Thyroid gland (tissue), 4 donors: ENCODE measurements around the gene IL1R1. TPM values are rescaled to one million over a fixed set of nuclear protein-coding genes. Genes with fewer than 3 reads are reported as not detected.
"Not testable (repeated sequence)": the region's sequence is repeated elsewhere in the genome, so short reads cannot be mapped to it uniquely, and the experiment has no call there.

Source experiments
- DNase-seq, 2 donors: peaks; one replicate each; pipeline ENCODE4 v3.0.0-alpha.2; 2019
- H3K27ac ChIP-seq, 3 donors: fragments of 200-600 bp; sonication (generic); 1 replicate in 2 of 3; 2 replicates in 1 of 3; pipeline ENCODE4 v1.5.1; 2016 to 2019; ENCODE audit warnings: mild to moderate bottlenecking in 1 of 3, moderate library complexity in 1 of 3
- H3K27me3 ChIP-seq: fragments of 200-600 bp; sonication (generic); one replicate; pipeline ENCODE4 v1.5.1; 2019
- H3K36me3 ChIP-seq, 2 donors: fragments of 200-600 bp; sonication (generic); one replicate each; pipeline ENCODE4 v1.5.1; 2016 to 2019
- H3K4me1 ChIP-seq, 2 donors: fragments of 200-600 bp; sonication (generic); one replicate each; pipeline ENCODE4 v1.5.1; 2017 to 2019
- H3K4me3 ChIP-seq, 3 donors: fragments of 200-600 bp; sonication (generic); replicated peaks in 1 of 3; 1 replicate in 2 of 3; 2 replicates in 1 of 3; pipeline ENCODE4 v1.5.1; 2016; ENCODE audit warnings: mild to moderate bottlenecking in 1 of 3
- H3K9me3 ChIP-seq: fragments of 200-600 bp; sonication (generic); one replicate; pipeline ENCODE4 v1.5.1; 2017
- POLR2A ChIP-seq, 2 donors: fragments of 450-650 bp; IDR thresholded peaks; one replicate each; pipeline ENCODE4 v1.6.1; 2017; ENCODE audit warnings: antibody characterized with exemption in 2 of 2, mild to moderate bottlenecking in 2 of 2, moderate library complexity in 1 of 2
- WGBS, 2 donors: methylation state at CpG; one replicate each; pipeline ENCODE4 v1.1.5; 2017; 5-methylcytosine and 5-hydroxymethylcytosine counted together
- intact Hi-C: fragments of 100-400 bp; cut with DNase I; formaldehyde crosslinking; loops from one replicate; pipeline ENCODE4 v1.15.1; 2023
- total RNA-seq, 4 donors: library from RNA; depleted of rRNA; stranded (reverse); fragments of >200 nt; gene quantifications; one replicate each; pipeline ENCODE4 v1.2.3, GENCODE V29; 2016
- TF ChIP-seq, protein P1 (sequence below), 6 experiments: fragments of 200-600 bp in 3 of 6; fragments of 450-650 bp in 3 of 6; sonication (generic) in 3 of 6; IDR thresholded peaks; one replicate each; pipeline ENCODE4 v1.5.1; 2016 to 2019; ENCODE audit warnings: antibody characterized with exemption in 6 of 6, mild to moderate bottlenecking in 2 of 6, inconsistent platforms in 1 of 6, moderate library complexity in 1 of 6

IL1R1 gene
- total RNA-seq, 4 donors from 2014 or later, result 57.6 to 220 (median 103) TPM

DNA sequence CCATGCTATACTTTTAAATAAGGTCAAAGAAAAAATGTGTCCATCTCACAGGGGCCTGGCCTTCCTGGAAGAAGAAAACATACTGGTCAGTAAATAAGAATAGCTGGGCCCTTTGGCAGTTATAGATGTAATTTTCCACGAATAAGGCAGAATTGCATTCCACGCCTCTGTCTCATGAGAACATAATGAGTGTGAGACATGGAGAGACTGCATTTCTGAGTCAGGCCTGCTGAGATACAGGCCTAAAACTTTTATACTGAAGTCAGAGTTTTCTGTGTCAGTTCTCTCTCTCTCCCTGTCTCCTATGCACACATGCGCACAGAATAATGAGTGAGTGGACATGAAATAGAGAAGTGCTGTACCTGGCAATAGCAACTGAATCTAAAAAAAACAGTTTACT is 20.4 kb upstream of the IL1R1 start:
- intact Hi-C loops, result no loop called here
- H3K27ac ChIP-seq, result peak overlapping the region; percentile 59 to 84 (median 79)
- no peaks in the 10 kb centered on the region for H3K27me3 ChIP-seq
- peaks cover 55 to 63% of the 10 kb centered on the region in 2 donors for H3K4me1 ChIP-seq
- H3K36me3 ChIP-seq, result no peaks in the 10 kb centered on the region
- no peak overlapping the region for H3K4me3 ChIP-seq
- TF ChIP-seq POLR2A (IDR thresholded peaks at IDR 0.05), result no peak
- TF ChIP-seq, protein P1, sequence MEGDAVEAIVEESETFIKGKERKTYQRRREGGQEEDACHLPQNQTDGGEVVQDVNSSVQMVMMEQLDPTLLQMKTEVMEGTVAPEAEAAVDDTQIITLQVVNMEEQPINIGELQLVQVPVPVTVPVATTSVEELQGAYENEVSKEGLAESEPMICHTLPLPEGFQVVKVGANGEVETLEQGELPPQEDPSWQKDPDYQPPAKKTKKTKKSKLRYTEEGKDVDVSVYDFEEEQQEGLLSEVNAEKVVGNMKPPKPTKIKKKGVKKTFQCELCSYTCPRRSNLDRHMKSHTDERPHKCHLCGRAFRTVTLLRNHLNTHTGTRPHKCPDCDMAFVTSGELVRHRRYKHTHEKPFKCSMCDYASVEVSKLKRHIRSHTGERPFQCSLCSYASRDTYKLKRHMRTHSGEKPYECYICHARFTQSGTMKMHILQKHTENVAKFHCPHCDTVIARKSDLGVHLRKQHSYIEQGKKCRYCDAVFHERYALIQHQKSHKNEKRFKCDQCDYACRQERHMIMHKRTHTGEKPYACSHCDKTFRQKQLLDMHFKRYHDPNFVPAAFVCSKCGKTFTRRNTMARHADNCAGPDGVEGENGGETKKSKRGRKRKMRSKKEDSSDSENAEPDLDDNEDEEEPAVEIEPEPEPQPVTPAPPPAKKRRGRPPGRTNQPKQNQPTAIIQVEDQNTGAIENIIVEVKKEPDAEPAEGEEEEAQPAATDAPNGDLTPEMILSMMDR (IDR thresholded peaks at IDR 0.05), result no peak
- 47 to 51% methylated on average over 3 of the region's 3 CpGs for WGBS, 2 donors
- no peak for DNase-seq
- no peaks in the 10 kb centered on the region for H3K9me3 ChIP-seq

DNA sequence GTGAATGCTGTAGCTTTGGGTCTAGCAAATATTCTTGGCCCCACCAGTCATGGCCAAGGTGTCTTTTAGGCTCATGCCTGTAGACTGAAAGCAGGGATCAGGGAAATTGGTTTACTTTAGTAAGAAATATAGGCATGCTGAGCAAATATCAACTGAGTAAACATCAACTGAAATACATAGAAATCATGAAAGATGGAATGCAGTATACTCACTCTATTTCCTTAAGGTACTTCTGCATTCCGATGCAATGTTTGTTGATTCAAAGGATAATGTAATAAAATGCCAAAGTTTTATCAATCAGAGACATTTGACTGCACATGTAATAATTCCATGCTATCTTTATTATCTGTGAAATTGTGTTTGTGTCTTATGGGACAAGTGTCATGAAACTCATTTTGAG is 19.6 kb upstream of the IL1R1 start:
- no peak for DNase-seq
- H3K36me3 ChIP-seq, result no peaks in the 10 kb centered on the region
- peak overlapping the region in 2 of 3 donors; percentile 79 to 84 for H3K27ac ChIP-seq
- 90 to 97% methylated on average over 1 of the region's 1 CpG for whole genome bisulfite sequencing, 2 donors
- no peaks in the 10 kb centered on the region for H3K27me3 ChIP-seq
- peaks cover 49 to 55% of the 10 kb centered on the region in 2 donors for H3K4me1 ChIP-seq
- intact Hi-C loops, result no loop called here
- TF ChIP-seq, protein P1 (IDR thresholded peaks at IDR 0.05), result no peak
- TF ChIP-seq POLR2A (IDR thresholded peaks at IDR 0.05), result no peak
- H3K4me3 ChIP-seq, result no peak overlapping the region
- no peaks in the 10 kb centered on the region for H3K9me3 ChIP-seq

DNA sequence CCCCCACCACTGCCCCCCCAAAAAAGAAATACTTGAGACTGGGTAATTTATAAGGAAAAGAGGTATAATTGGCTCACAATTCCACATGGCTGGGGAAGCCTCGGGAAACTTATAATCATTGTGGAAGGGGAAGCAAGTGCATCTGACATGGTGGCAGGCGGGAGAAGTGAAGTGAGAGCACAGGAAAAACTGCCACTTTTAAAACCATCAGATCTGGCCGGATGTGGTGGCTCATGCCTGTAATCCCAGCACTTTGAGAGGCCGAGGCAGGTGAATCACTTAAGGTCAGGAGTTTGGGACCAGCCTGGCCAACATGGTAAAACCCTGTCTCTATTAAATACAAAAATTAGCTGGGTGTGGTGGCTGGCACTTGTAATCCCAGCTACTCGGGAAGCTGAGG is 18.1 kb upstream of the IL1R1 start:
- intact Hi-C loops, H3K27me3 ChIP-seq, H3K4me3 ChIP-seq, H3K27ac ChIP-seq, DNase-seq, H3K36me3 ChIP-seq, H3K9me3 ChIP-seq: not testable (repeated sequence)
- 78 to 96% methylated on average over 5 of the region's 5 CpGs for WGBS, 2 donors
- peaks cover 34 to 40% of the 10 kb centered on the region in 2 donors for H3K4me1 ChIP-seq

DNA sequence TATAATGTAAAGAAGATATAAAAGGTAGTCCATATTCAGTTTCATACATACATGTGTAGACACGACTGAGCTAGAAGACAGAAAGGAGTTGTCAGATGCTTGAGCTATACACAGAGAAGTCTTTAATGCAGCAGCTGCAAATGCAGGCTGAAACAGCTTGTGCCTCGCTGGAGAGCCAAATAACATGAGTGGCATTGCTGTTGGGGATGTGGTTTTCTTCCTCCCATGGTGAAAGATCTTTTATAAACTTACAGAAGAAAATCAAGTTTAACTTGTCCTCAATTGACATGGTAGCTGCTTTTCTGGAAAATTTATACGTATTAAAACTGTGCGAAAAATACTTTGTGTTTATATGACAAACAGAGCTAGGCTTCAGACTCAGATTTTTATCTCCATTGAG is 16.4 kb upstream of the IL1R1 start:
- intact Hi-C loops, result no loop called here
- Histone ChIP-seq H3K4me1 (peaks cover 18 to 32% of the 10 kb centered on the region in 2 donors), H3K9me3 (no peaks in the 10 kb centered on the region), H3K27ac (no peak overlapping the region), H3K36me3 (no peaks in the 10 kb centered on the region), H3K27me3 (no peaks in the 10 kb centered on the region), H3K4me3 (no peak overlapping the region)
- TF ChIP-seq, protein P1 (IDR thresholded peaks at IDR 0.05), result no peak
- TF ChIP-seq POLR2A (IDR thresholded peaks at IDR 0.05), result no peak
- no peak for DNase-seq
- 95 to 97% methylated on average over 4 of the region's 4 CpGs for WGBS, 2 donors

DNA sequence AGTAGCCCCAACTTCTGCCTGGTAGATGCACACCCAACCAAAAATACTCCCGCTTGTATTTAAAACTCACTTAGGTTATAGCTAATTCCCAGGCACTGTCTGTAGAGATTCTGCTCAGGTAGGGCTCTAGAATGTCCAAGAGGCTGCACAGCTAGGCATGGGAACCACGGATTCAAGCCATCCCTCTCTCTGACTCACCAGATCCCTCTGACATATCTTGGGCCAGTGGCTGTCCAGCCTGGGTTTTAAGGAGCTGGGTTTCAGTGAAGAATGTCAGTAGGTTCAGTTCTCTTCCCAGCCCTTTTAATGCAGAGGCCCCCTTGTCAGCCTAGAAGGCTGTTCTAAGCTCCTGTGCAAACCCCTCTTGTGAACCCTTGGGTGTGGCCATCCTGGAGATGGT is 15.9 kb upstream of the IL1R1 start:
- Histone ChIP-seq H3K4me3 (no peak overlapping the region), H3K4me1 (peaks cover 13 to 27% of the 10 kb centered on the region in 2 donors), H3K9me3 (no peaks in the 10 kb centered on the region), H3K27me3 (no peaks in the 10 kb centered on the region), H3K27ac (no peak overlapping the region), H3K36me3 (no peaks in the 10 kb centered on the region)
- no peak for TF ChIP-seq POLR2A (IDR thresholded peaks at IDR 0.05)
- TF ChIP-seq, protein P1 (IDR thresholded peaks at IDR 0.05), result no peak
- no peak for DNase-seq
- WGBS, 2 donors, result 82 to 97% methylated on average over 2 of the region's 2 CpGs
- intact Hi-C loops, result no loop called here

DNA sequence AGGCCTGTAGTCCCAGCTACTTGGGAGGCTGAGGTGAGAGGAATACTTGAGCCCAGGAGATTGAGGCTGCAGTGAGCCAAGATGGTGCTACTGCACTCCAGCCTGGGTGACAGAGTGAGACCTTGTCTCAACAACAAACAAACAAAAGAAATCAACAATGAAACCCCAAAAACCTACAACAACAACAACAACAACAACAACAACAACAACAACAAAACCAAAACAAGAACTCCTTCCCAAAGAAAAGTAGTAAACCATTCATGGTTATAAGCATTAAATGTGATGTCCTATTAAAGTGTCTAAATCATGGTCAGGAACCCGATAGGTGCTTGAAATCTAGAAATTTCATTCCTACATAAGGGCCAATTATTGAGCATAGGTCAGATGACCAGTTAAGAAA is 13.5 kb upstream of the IL1R1 start:
- Histone ChIP-seq H3K36me3 (no peaks in the 10 kb centered on the region), H3K27me3 (no peaks in the 10 kb centered on the region), H3K9me3 (no peaks in the 10 kb centered on the region), H3K27ac (no peak overlapping the region), H3K4me3 (no peak overlapping the region), H3K4me1 (peaks cover 0 to 14% of the 10 kb centered on the region in 2 donors)
- 96 to 97% methylated on average over 1 of the region's 1 CpG for WGBS, 2 donors
- DNase-seq, result no peak
- TF ChIP-seq POLR2A (IDR thresholded peaks at IDR 0.05), result no peak
- TF ChIP-seq, protein P1 (IDR thresholded peaks at IDR 0.05), result no peak
- intact Hi-C loops, result no loop called here
